RWPE1 (cell line): Measurements from ENCODE around the gene SYT1.
A peak's percentile ranks its signal among the peaks of the same experiment; 100 is the strongest.

Experiments
- CTCF ChIA-PET: fragments of 350-600 bp; sonication (Branson Sonifier 250); formaldehyde crosslinking; extraction: SDS; loops from one replicate; lab custom pipeline; 2021; lab: Yijun Ruan, JAX
- POLR2A ChIA-PET: fragments of 400-600 bp; formaldehyde crosslinking; extraction: SDS; loops from one replicate; lab custom pipeline; 2020; ENCODE audit warnings: antibody characterized with exemption; ENCODE audit not compliant: low non-redundant PET; lab: Yijun Ruan, JAX
- DNase-seq: peaks from one replicate; pipeline ENCODE4 v3.0.0; 2012; ENCODE audit warnings: low spot score
- H3K27ac ChIP-seq: fragments of 450-650 bp; 2 replicates; pipeline ENCODE4 v1.5.1; 2017
- CTCF ChIP-seq: fragments of 450-650 bp; conservative IDR thresholded peaks from 2 replicates; pipeline ENCODE4 v1.5.1; 2017; ENCODE audit warnings: low read depth, mild to moderate bottlenecking

SYT1 gene

GRCh38 chr12:79048962-79049361 lies 184.4 kb downstream of the SYT1 start:
- DNase-seq, result no peak
- no peak for TF ChIP-seq CTCF
- ChIA-PET CTCF (interaction anchor here (0.6 kb wide), 1 partner anchor 1072 kb away, joined by 3 read pairs; no protein-coding TSS in a partner anchor), POLR2A (no interaction called here)
- H3K27ac ChIP-seq, result no peak overlapping the region

GRCh38 chr12:79053394-79053793 lies 188.8 kb downstream of the SYT1 start:
- TF ChIP-seq CTCF, result no peak
- no peak for DNase-seq
- H3K27ac ChIP-seq, result no peak overlapping the region
- ChIA-PET POLR2A (no interaction called here), CTCF (no interaction called here)

- no peak for TF ChIP-seq CTCF
- POLR2A ChIA-PET, result no interaction called here
- H3K27ac ChIP-seq, result no peak overlapping the region
- CTCF ChIA-PET, result interaction anchor here (0.6 kb wide), 1 partner anchor 790 kb away, joined by 5 read pairs; no protein-coding TSS in a partner anchor
- peak; percentile 2 for DNase-seq
These were observed 191.5 kb downstream of the SYT1 start for GRCh38 chr12:79055926-79056674.

DNA sequence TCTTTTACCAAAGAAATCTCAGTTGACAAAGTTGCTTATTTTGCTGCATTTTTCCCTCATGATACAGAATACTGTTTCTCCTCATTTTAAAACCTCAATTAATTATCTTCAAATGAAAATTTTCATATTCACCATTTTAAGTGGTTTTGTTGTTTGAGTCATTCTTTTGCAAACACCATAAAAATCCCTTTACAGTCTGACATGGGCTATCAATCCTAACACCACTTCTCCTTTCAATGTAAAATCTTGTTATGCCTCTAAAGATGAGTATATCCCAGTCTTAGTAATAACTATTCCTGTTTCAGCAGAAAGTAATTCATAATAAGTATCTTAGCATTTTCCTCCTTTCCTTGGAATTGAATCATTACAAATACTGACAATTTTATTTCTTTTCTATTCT lies 192.2 kb downstream of the SYT1 start:
- DNase-seq, result no peak
- POLR2A ChIA-PET, result no interaction called here
- CTCF ChIA-PET, result no interaction called here
- no peak for TF ChIP-seq CTCF
- no peak overlapping the region for H3K27ac ChIP-seq

DNA sequence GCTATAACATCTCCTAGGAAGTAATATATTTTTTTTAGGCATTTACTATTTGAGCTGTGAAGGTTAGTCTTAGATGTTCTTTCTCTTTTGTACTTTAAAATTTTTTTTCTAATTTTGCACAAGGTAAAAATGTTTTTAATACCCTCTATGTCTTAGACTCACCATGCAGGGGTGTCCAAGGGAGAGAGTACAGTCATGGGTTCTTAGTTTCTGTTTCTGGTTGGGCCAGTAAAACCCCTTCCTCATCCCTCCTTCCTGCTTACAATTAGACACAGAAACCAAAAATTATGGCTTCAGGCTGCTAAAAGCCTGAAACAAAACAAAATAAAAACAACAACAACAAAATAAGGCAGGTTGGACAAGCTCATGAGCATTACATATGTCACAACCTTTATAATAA lies 193.0 kb downstream of the SYT1 start:
- DNase-seq, result no peak
- CTCF ChIA-PET, result interaction anchor here (0.6 kb wide), 1 partner anchor 659 kb away, joined by 3 read pairs; no protein-coding TSS in a partner anchor
- TF ChIP-seq CTCF, result no peak
- POLR2A ChIA-PET, result no interaction called here
- H3K27ac ChIP-seq, result no peak overlapping the region

GRCh38 chr12:79058342-79058741 lies 193.8 kb downstream of the SYT1 start:
- POLR2A ChIA-PET, result no interaction called here
- peak; percentile 5 for DNase-seq
- CTCF ChIA-PET, result no interaction called here
- TF ChIP-seq CTCF, result no peak
- H3K27ac ChIP-seq, result no peak overlapping the region
